Smooth muscle cell (in vitro differentiated cells): ENCODE data around the gene NCKAP5. TPM values are rescaled to one million over a fixed set of nuclear protein-coding genes. Genes with fewer than 3 reads are reported as not detected.

Experiments used
- DNase-seq: peaks from one replicate; lab custom pipeline; 2025; ENCODE audit not compliant: unreplicated experiment; lab: John Stamatoyannopoulos, UW
- H2AFZ ChIP-seq: fragments of 200-600 bp; sonication (generic); 2 replicates; pipeline ENCODE4 v1.6.0; 2016; ENCODE audit warnings: antibody characterized with exemption, low read depth, mild to moderate bottlenecking
- H3F3A ChIP-seq: fragments of 200-600 bp; sonication (generic); 2 replicates; pipeline ENCODE4 v1.6.0; 2017; ENCODE audit warnings: antibody characterized with exemption, low read depth
- H3K27ac ChIP-seq: fragments of 200-600 bp; sonication (generic); 2 replicates; pipeline ENCODE4 v1.5.1; 2016; ENCODE audit warnings: low read depth, mild to moderate bottlenecking
- H3K27me3 ChIP-seq: fragments of 200-600 bp; sonication (generic); 2 replicates; pipeline ENCODE4 v1.6.1; 2016; ENCODE audit warnings: low read depth, mild to moderate bottlenecking
- H3K36me3 ChIP-seq: fragments of 200-600 bp; sonication (generic); 2 replicates; pipeline ENCODE4 v1.5.1; 2016; ENCODE audit warnings: low read depth
- H3K4me1 ChIP-seq: fragments of 200-600 bp; sonication (generic); 2 replicates; pipeline ENCODE4 v1.5.1; 2016; ENCODE audit warnings: low read depth
- H3K4me2 ChIP-seq: fragments of 200-600 bp; sonication (generic); 2 replicates; pipeline ENCODE4 v1.6.0; 2016; ENCODE audit warnings: mild to moderate bottlenecking
- H3K4me3 ChIP-seq: fragments of 200-600 bp; sonication (generic); 2 replicates; pipeline ENCODE4 v1.5.1; 2016; ENCODE audit warnings: mild to moderate bottlenecking
- H3K79me2 ChIP-seq: fragments of 200-600 bp; sonication (generic); 2 replicates; pipeline ENCODE4 v1.6.0; 2016; ENCODE audit warnings: low read depth, mild to moderate bottlenecking
- H3K9ac ChIP-seq: fragments of 200-600 bp; sonication (generic); 2 replicates; pipeline ENCODE4 v1.6.0; 2016; ENCODE audit warnings: low read depth
- H3K9me3 ChIP-seq: fragments of 200-600 bp; sonication (generic); replicated peaks from 2 replicates; pipeline ENCODE4 v1.5.1; 2016; ENCODE audit warnings: low read depth
- H4K20me1 ChIP-seq: fragments of 200-600 bp; sonication (generic); 2 replicates; pipeline ENCODE4 v1.6.0; 2016; ENCODE audit warnings: low read depth
- WGBS: methylation state at CpG from one replicate; pipeline ENCODE4 v1.1.7; 2016; ENCODE audit warnings: low lambda C conversion rate; 5-methylcytosine and 5-hydroxymethylcytosine counted together
- polyA plus RNA-seq: library from polyadenylated mRNA; unstranded; fragments of >200 nt; fragmentation: Nextera tagmentation; extraction: Ambion mirVana; gene quantifications from 2 replicates; pipeline ENCODE4 v1.2.1, GENCODE V29; 2016
- total RNA-seq: library from RNA; depleted of rRNA; stranded (reverse); fragments of >200 nt; gene quantifications from 2 replicates; pipeline ENCODE4 v1.2.3, GENCODE V29; 2014
- TF ChIP-seq, protein P1 (sequence below): fragments of 200-600 bp; sonication (generic); IDR thresholded peaks from 2 replicates; pipeline ENCODE4 v1.5.1; 2017; ENCODE audit warnings: borderline replicate concordance, mild to moderate bottlenecking, antibody characterized with exemption; ENCODE audit not compliant: insufficient read depth, poor library complexity, severe bottlenecking

The NCKAP5 gene
- total and polyA plus RNA-seq, 2 experiments from 2014 or later = 4.6 to 9.5 TPM

- H3K4me2 ChIP-seq = no peak overlapping the region
- H2AFZ ChIP-seq = no peak overlapping the region
- no peak overlapping the region for H3K27ac ChIP-seq
- no peaks in the 10 kb centered on the region for H3K36me3 ChIP-seq
- H3F3A ChIP-seq = no peaks in the 10 kb centered on the region
- TF ChIP-seq, protein P1, sequence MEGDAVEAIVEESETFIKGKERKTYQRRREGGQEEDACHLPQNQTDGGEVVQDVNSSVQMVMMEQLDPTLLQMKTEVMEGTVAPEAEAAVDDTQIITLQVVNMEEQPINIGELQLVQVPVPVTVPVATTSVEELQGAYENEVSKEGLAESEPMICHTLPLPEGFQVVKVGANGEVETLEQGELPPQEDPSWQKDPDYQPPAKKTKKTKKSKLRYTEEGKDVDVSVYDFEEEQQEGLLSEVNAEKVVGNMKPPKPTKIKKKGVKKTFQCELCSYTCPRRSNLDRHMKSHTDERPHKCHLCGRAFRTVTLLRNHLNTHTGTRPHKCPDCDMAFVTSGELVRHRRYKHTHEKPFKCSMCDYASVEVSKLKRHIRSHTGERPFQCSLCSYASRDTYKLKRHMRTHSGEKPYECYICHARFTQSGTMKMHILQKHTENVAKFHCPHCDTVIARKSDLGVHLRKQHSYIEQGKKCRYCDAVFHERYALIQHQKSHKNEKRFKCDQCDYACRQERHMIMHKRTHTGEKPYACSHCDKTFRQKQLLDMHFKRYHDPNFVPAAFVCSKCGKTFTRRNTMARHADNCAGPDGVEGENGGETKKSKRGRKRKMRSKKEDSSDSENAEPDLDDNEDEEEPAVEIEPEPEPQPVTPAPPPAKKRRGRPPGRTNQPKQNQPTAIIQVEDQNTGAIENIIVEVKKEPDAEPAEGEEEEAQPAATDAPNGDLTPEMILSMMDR = no peak
- WGBS = 92% methylated on average over 3 of the region's 3 CpGs
- H3K4me3 ChIP-seq = no peak overlapping the region
- no peak overlapping the region for H3K9ac ChIP-seq
- no peaks in the 10 kb centered on the region for H3K4me1 ChIP-seq
- no peaks in the 10 kb centered on the region for H3K27me3 ChIP-seq
- H3K9me3 ChIP-seq = no peaks in the 10 kb centered on the region
- no peak for DNase-seq
- no peaks in the 10 kb centered on the region for H3K79me2 ChIP-seq
- H4K20me1 ChIP-seq = no peaks in the 10 kb centered on the region
These were observed 77.8 kb downstream of the NCKAP5 start for GRCh38 chr2:133490411-133490980.

DNA sequence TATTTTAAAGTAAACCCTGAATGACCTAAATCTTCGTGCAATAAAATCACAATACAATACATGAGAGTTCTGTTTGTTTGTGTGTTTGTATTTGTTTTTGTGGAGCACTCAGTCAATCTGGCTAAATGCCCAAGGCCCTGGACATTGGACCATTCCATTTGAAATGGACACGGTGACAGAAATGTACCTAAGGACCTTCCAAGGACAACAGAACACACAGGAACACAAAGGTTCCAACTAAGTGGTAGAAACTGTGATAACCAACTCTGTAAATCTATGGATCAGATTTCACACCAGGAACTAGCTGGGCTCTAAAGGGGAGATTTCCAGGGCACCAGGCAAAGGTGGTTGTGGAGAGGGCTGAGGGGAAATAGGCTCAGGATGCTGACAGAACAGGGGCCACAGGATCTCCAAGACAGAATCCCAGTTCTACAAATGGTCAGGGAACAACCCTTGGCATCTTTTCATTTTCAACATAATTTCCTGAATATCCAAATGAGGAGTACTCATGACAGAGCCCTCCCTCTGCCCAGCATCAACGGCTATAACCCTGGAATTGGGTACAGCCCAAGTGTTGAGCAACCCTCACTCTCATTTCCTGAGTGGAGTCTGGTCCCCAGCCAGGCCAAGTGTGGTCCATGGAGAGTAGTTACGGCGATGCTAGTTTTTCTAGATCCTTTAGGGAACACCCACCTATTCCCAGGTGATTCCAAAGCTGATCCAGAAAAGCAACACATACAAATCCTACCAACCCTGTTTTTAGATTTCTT lies 78.4 kb downstream of the NCKAP5 start:
- whole genome bisulfite sequencing = 92% methylated on average over 5 of the region's 5 CpGs
- DNase-seq = no peak
- Histone ChIP-seq H3K4me3 (no peak overlapping the region), H3K9ac (no peak overlapping the region), H3K27me3 (no peaks in the 10 kb centered on the region), H3K36me3 (no peaks in the 10 kb centered on the region), H3K79me2 (no peaks in the 10 kb centered on the region), H3F3A (no peaks in the 10 kb centered on the region), H2AFZ (no peak overlapping the region), H4K20me1 (no peaks in the 10 kb centered on the region), H3K4me1 (no peaks in the 10 kb centered on the region), H3K4me2 (no peak overlapping the region), H3K9me3 (no peaks in the 10 kb centered on the region), H3K27ac (no peak overlapping the region)
- TF ChIP-seq, protein P1 = no peak

GRCh38 chr2:133489146-133489545 lies 79.1 kb downstream of the NCKAP5 start:
- no peak overlapping the region for H3K27ac ChIP-seq
- no peaks in the 10 kb centered on the region for H3K9me3 ChIP-seq
- no peaks in the 10 kb centered on the region for H3F3A ChIP-seq
- H3K9ac ChIP-seq = no peak overlapping the region
- WGBS = 92% methylated on average over 1 of the region's 1 CpG
- H2AFZ ChIP-seq = no peak overlapping the region
- H3K4me2 ChIP-seq = no peak overlapping the region
- TF ChIP-seq, protein P1 = no peak
- H3K27me3 ChIP-seq = no peaks in the 10 kb centered on the region
- H3K36me3 ChIP-seq = no peaks in the 10 kb centered on the region
- no peak overlapping the region for H3K4me3 ChIP-seq
- no peaks in the 10 kb centered on the region for H3K79me2 ChIP-seq
- no peaks in the 10 kb centered on the region for H4K20me1 ChIP-seq
- H3K4me1 ChIP-seq = no peaks in the 10 kb centered on the region
- DNase-seq = no peak

DNA sequence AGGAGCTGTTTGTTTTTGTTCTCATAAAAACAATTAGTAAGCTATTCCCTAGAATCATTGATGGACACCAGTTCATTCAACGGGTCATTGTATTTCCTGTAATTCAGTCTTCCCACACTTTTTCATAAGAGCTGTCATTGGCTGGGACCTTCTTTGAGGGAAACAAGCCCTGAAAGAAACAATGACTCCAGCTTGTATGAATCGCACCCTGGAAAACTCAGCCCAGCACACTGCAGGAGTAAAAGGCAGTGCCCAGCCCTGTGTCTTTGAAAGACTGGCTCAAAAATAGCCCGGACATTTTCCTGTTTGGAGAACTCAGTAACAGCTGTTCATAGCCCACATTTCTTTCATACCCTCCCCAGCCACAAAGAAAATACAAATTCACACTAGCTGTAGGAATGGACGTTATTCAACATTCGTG lies 81.5 kb downstream of the NCKAP5 start:
- Histone ChIP-seq H3K27me3 (no peaks in the 10 kb centered on the region), H2AFZ (no peak overlapping the region), H3K4me2 (no peak overlapping the region), H3F3A (no peaks in the 10 kb centered on the region), H3K36me3 (no peaks in the 10 kb centered on the region), H3K9ac (no peak overlapping the region), H3K27ac (no peak overlapping the region), H3K79me2 (no peaks in the 10 kb centered on the region), H3K4me1 (no peaks in the 10 kb centered on the region), H3K9me3 (no peaks in the 10 kb centered on the region), H4K20me1 (no peaks in the 10 kb centered on the region), H3K4me3 (no peak overlapping the region)
- no peak for DNase-seq
- WGBS = 79% methylated on average over 5 of the region's 5 CpGs
- TF ChIP-seq, protein P1 = no peak
